HepG2 (cell line): ENCODE data around the gene SGPL1.

Experiments used
- GTF2F1 ChIP-seq: fragments of 150-350 bp; IDR thresholded peaks from 2 replicates; pipeline ENCODE4 v1.6.1; 2014; ENCODE audit warnings: low read length
- NFE2 ChIP-seq: sonication (generic); formaldehyde crosslinking; IDR thresholded peaks from 2 replicates; pipeline ENCODE4 v1.4.0; 2020; ENCODE audit warnings: missing genetic modification reagents
- NFYB ChIP-seq: sonication (generic); formaldehyde crosslinking; IDR thresholded peaks from 2 replicates; pipeline ENCODE4 v1.4.0; 2020; ENCODE audit warnings: missing genetic modification reagents
- ZNF607 ChIP-seq: sonication (generic); formaldehyde crosslinking; IDR thresholded peaks from 2 replicates; pipeline ENCODE4 v1.5.1; 2020; ENCODE audit warnings: missing genetic modification reagents, mild to moderate bottlenecking, borderline replicate concordance
- TF ChIP-seq, protein P1 (sequence below): sonication (generic); formaldehyde crosslinking; IDR thresholded peaks from 2 replicates; pipeline ENCODE4 v1.8.1; 2023; ENCODE audit warnings: missing genetic modification reagents, inconsistent platforms, borderline replicate concordance

DNA sequence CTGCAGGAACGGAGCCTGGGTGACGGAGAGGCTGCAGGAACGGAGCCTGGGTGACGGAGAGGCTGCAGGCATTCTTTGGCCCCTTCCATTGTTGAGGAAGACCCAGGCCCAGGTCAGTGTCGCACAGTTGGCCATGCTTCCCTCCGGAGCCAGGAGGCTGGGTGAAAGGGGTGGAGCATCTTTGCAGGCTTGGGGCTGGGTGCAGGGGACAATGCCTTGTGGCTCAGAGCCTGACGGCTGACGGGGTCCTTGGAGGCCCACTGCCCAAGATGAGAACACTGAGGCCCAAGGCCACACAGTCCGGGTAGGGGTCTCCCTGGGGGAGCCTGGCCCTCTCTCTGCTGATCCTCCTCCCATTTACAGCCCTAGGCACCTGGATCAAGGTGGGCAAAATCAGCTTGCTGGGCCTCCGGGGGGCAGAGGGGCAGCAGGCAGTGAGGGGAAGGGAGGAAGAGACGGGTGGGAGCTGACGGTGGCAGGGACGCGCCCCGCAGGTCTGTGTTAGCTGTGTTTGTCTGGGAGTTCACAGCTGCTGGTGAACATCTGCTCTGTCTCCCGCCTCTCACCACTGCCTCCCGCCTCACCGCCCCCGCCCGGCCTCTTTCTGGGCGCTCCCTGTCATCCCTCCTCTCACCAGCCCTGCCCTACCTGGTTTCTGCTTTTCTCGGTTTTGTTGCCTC, 103.2 kb downstream of the SGPL1 start:
- TF ChIP-seq GTF2F1 (no peak), NFYB (no peak), ZNF607 (no peak), NFE2 (CRISPR knock-in tag) (no peak)
- TF ChIP-seq, protein P1, sequence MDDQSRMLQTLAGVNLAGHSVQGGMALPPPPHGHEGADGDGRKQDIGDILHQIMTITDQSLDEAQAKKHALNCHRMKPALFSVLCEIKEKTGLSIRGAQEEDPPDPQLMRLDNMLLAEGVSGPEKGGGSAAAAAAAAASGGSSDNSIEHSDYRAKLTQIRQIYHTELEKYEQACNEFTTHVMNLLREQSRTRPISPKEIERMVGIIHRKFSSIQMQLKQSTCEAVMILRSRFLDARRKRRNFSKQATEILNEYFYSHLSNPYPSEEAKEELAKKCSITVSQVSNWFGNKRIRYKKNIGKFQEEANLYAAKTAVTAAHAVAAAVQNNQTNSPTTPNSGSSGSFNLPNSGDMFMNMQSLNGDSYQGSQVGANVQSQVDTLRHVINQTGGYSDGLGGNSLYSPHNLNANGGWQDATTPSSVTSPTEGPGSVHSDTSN (CRISPR knock-in tag): no peak
